ENCODE results near the gene DUSP12. TPM values are rescaled to one million over a fixed set of nuclear protein-coding genes. Genes with fewer than 3 reads are reported as not detected.
A peak's percentile ranks its signal among the peaks of the same experiment; 100 is the strongest.

Gene DUSP12
- total and polyA plus RNA-seq, 9 of the 15 experiments (the other 6 are each of a cell fraction or from before 2014, with no cell fraction given) = 10.4 to 81.4 (median 43.6) TPM

DNA sequence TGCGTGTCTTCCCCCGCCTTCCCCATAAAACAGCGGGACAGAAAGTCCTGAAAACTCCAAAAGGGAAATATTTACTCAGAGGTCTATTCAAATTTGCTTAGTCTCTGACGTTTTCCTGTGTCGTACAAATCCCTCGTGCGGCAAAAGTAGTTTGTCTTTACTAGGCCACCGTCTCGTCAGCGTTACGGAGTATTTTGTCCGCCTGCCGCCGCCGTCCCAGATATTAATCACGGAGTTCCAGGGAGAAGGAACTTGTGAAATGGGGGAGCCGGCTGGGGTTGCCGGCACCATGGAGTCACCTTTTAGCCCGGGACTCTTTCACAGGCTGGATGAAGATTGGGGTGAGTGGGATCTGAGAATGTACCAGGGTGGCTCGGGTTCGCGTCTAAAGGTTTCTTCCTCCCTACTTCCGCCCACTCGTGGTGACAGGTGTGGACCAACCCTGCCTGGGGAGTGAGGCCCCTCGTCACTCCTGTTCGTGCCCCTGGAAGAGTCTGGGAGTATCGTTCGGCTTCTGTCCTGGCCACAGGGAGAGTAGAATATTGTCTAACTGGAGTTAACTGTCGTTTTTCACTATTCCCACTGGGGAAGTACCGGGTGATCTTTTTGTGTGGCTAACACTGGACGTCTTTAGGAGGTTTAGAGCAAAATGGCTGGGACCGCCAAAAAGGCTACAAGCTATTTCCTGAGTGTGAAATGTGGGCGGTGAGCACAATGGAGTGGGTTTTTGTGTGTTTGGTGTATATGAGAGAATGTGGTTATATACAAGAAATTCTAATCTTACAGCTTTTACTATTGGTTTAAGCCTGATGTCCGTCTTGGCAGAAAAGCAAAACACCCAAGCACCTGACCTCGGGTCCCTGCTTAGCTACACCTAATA is 16.8 kb downstream of the DUSP12 start, which contains the start of gene ATF6 (continued):
- TF ChIP-seq RERE (CRISPR knock-in tag; IDR thresholded peaks at IDR 0.05; ENCODE audit: borderline replicate concordance) (no peak), NFIX (CRISPR knock-in tag; IDR thresholded peaks at IDR 0.05; ENCODE audit: low read depth) (no peak), BMI1 (IDR thresholded peaks at IDR 0.05; ENCODE audit: low read length) (no peak), CBFB (CRISPR knock-in tag; IDR thresholded peaks at IDR 0.05) (no peak), MLLT1 (IDR thresholded peaks at IDR 0.05) (peak in 1 of 2 experiments; percentile 51; a peak in 1 of 4 replicates), POLR3G (IDR thresholded peaks at IDR 0.05; ENCODE audit: extremely low read depth, insufficient read length, insufficient replicate concordance) (no peak), ZNF41 (CRISPR knock-in tag; conservative IDR thresholded peaks at IDR 0.05) (0 out of 2 replicates have a peak, but pooled peaks have one; percentile 11), MECOM (CRISPR knock-in tag; IDR thresholded peaks at IDR 0.05) (no peak), ZNF766 (CRISPR knock-in tag; conservative IDR thresholded peaks at IDR 0.05) (peak; percentile 65; the same call in 1 of the 2 replicates), PYGO2 (tag; IDR thresholded peaks at IDR 0.05) (no peak), ARNT (IDR thresholded peaks at IDR 0.05) (peak; percentile 28 to 65; a peak in 3 of 4 replicates), RBM34 (IDR thresholded peaks at IDR 0.05; ENCODE audit: borderline replicate concordance, insufficient read depth, low read length) (no peak), CHCHD3 (CRISPR knock-in tag; IDR thresholded peaks at IDR 0.05) (no peak)
